Bronchial epithelial cell (primary cell): ENCODE data around the gene SERTAD2. TPM values are rescaled to one million over a fixed set of nuclear protein-coding genes. Genes with fewer than 3 reads are reported as not detected.

Experiments
- DNase-seq: peaks from one replicate; pipeline ENCODE4 v3.0.0-alpha.2; 2010; ENCODE audit warnings: low read depth
- FAIRE-seq: peaks from 2 replicates; lab custom pipeline; 2011; peaks lifted over from hg19 to GRCh38; lab: Jason Lieb, UNC
- H3K27me3 ChIP-seq: 2 replicates; pipeline ENCODE4 v1.5.1; 2011; ENCODE audit warnings: low read length; ENCODE audit not compliant: control insufficient read depth, insufficient read depth
- H3K36me3 ChIP-seq: 2 replicates; pipeline ENCODE4 v1.5.1; 2011; ENCODE audit warnings: low read length; ENCODE audit not compliant: control insufficient read depth, insufficient read depth
- H3K4me3 ChIP-seq: 2 replicates; pipeline ENCODE4 v1.5.1; 2011; ENCODE audit warnings: mild to moderate bottlenecking, low read depth, low read length, control low read depth
- total RNA-seq: library from RNA; depleted of rRNA; stranded (reverse); fragments of >200 nt; gene quantifications from 2 replicates; pipeline ENCODE4 v1.2.1, GENCODE V29; 2014
- TF ChIP-seq, protein P1 (sequence below): IDR thresholded peaks from 2 replicates; pipeline ENCODE4 v1.5.1; 2011; ENCODE audit warnings: mild to moderate bottlenecking, moderate library complexity, low read length, control low read depth, inconsistent platforms; ENCODE audit not compliant: insufficient read depth, severe bottlenecking

SERTAD2 gene
- total RNA-seq, 1 donor from 2014 or later, result 4.2 TPM

DNA sequence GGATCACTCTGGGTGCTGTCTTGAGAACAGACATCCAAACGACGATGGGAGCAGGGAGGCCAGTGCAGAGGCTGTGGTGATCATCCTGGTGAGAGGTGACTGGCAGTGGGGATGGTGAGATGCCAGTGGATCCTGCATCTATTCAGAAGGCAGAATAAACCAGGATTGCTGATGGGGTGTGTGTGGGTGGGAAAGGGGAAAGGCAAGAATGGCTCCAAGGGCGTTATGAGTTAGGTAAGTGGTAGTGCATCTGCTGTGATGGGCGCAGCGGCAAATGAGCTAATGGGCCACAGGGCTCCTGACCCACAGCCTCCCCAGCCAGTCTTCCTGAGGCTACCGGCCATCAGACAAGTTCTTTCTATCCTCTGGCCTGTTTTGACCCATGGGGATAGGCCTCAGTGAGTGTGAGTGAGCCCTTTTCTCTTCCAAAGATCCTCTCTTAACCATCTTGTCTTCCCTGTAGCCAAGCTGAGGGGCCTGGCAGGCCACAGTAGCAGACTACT lies 29.6 kb downstream of the SERTAD2 start:
- no peak for DNase-seq
- no peak overlapping the region for H3K4me3 ChIP-seq
- TF ChIP-seq, protein P1, sequence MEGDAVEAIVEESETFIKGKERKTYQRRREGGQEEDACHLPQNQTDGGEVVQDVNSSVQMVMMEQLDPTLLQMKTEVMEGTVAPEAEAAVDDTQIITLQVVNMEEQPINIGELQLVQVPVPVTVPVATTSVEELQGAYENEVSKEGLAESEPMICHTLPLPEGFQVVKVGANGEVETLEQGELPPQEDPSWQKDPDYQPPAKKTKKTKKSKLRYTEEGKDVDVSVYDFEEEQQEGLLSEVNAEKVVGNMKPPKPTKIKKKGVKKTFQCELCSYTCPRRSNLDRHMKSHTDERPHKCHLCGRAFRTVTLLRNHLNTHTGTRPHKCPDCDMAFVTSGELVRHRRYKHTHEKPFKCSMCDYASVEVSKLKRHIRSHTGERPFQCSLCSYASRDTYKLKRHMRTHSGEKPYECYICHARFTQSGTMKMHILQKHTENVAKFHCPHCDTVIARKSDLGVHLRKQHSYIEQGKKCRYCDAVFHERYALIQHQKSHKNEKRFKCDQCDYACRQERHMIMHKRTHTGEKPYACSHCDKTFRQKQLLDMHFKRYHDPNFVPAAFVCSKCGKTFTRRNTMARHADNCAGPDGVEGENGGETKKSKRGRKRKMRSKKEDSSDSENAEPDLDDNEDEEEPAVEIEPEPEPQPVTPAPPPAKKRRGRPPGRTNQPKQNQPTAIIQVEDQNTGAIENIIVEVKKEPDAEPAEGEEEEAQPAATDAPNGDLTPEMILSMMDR, result no peak
- no peak for FAIRE-seq
- no peaks in the 10 kb centered on the region for H3K27me3 ChIP-seq
- H3K36me3 ChIP-seq, result no peaks in the 10 kb centered on the region

DNA sequence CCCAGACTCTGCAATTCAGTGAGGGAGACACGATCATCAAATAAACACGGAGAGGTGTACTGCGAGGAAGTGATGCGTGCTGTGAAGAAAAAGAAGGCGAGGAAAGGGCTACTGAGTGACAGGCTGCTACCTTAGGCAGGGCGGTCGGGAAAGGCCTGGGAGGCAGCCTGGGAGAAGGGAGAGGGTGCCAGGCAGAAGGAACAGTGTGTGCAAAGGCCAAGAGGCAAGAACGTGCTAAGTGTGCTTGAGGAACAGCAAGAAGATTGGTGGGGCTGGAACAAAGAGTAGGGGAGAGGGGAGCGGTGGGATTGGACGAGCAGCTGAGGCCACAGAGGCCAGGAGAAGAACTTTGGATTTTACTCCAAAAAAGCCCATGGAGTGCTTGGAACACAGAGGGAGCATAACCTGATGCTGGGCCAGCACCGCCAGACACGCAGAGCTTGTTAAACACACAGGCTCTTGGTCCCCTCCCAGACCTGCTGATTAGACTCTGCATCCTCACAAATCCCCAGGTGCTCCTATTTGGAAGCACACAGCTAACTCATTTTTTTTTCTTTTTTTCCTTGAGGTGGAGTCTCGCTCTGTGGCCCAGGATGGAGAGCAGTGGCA lies 30.4 kb downstream of the SERTAD2 start:
- Histone ChIP-seq H3K27me3 (no peaks in the 10 kb centered on the region), H3K4me3 (no peak overlapping the region), H3K36me3 (no peaks in the 10 kb centered on the region)
- DNase-seq, result no peak
- FAIRE-seq, result no peak
- TF ChIP-seq, protein P1, result no peak

DNA sequence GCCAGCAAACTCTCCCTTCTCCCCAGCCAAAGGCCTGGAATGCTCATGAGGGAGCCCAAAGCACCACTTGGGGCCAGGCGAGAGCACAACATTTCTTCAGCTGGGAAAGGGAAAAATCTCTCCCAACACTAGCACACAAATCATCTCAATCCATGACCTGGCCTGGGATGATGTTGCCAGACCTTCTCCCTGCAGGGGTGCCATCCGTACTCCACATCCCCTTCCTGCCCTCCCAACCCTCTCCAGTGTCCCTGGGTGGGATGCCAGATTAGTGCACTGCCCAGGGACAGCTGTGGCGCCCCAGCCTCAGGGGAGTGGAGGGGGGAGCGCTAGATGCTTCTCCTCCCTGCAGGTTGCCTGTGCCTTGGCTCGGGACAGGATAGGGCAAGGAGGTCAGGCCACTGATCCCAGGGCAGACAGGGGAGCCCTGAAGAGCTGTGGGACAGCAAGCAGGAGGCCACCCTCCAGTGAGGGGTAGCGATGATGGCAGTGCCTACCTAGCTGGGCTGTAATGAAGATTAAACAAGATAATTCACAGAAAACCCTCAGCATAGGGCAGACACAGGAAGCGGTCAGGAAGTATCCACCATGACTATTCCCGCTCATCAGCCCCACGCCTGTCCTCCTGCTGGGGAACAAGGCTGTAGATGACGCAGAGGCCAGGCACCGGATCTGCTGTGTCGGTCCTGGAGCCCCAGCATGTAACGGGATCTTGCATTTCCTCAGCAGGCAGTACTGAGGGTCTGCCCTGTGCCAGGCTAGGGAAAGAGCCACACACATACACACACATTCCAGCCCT lies 31.1 kb downstream of the SERTAD2 start:
- Histone ChIP-seq H3K36me3 (no peaks in the 10 kb centered on the region), H3K4me3 (no peak overlapping the region), H3K27me3 (no peaks in the 10 kb centered on the region)
- TF ChIP-seq, protein P1, result no peak
- DNase-seq, result no peak
- FAIRE-seq, result no peak

DNA sequence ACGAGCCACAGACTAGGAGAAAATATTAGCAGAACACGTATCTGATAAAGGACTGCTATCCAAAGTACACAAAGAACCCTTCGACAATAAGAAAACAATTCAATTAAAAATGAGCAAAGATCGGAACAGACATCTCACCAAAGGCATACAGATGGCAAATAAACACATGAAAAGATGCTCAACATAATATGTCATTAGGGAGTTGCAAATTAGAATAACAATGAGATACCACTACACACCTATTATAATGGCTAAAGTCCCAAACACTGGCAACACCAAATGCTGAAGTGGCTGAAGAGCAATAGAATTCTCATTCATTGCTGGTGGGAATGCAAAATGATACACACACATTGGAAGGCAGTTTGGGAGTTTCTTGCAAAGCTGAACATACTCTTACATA lies 33.1 kb downstream of the SERTAD2 start:
- Histone ChIP-seq H3K4me3 (no peak overlapping the region), H3K27me3 (no peaks in the 10 kb centered on the region), H3K36me3 (no peaks in the 10 kb centered on the region)
- FAIRE-seq, result no peak
- TF ChIP-seq, protein P1, result no peak
- no peak for DNase-seq

DNA sequence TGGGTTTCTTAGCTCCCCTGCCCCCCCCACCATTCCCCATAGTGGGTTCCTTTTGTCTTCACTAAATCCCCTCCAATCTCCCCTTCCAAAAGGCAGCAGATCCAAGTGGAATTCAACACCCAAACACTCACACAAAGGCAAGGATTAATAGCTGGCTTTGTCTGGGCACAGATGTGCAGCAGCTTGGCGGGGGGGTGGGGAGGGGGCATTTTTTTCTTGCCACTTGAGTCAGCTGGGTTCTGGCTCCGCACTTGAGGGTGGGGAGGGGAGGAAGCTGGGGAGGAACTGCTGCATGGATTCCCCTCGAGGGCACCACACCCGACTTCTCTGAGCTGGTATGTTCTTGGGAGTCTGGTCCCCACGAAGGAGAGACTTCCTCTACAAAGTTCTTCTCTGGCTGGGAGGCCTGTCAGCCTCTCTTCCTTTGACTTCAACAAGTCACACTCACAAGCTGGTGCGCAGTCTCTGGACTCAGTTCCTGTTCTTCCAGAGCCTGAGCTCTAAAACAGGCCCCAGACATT lies 36.0 kb downstream of the SERTAD2 start:
- FAIRE-seq, result no peak

More for the DNA sequence above, 36.0 kb downstream of the SERTAD2 start:
- H3K36me3 ChIP-seq, result no peaks in the 10 kb centered on the region
- H3K27me3 ChIP-seq, result no peaks in the 10 kb centered on the region
- no peak for DNase-seq
- H3K4me3 ChIP-seq, result no peak overlapping the region
- TF ChIP-seq, protein P1, result no peak
